GM19372 (cell line): ENCODE measurements around the gene PCNX3.
"Not testable (repeated sequence)": the region's sequence is repeated elsewhere in the genome, so short reads cannot be mapped to it uniquely, and the experiment has no call there.

Experiments used
- ATAC-seq: cut with Tn5 transposase; IDR thresholded peaks from one replicate; pipeline ENCODE4 v1.9.1; 2021; ENCODE audit warnings: mild to moderate bottlenecking, low read depth, moderate library complexity; ENCODE audit not compliant: unreplicated experiment

Gene PCNX3

GRCh38 chr11:65637032-65637557, 21.5 kb downstream of the PCNX3 start:
- ATAC-seq, result no peak

GRCh38 chr11:65637794-65638419, 22.3 kb downstream of the PCNX3 start, which contains the start of gene SIPA1:
SIPA1 (plus strand) TSS chr11:65638101; CDS start chr11:65640922, 2,821 bp downstream.
- ATAC-seq, result peak; percentile 33

GRCh38 chr11:65639228-65639597, 23.6 kb downstream of the PCNX3 start:
- not testable (repeated sequence) for ATAC-seq

GRCh38 chr11:65639623-65640482, 24.3 kb downstream of the PCNX3 start:
- no peak for ATAC-seq

GRCh38 chr11:65640483-65641296, 25.1 kb downstream of the PCNX3 start:
- ATAC-seq, result no peak

GRCh38 chr11:65641297-65642013, 25.9 kb downstream of the PCNX3 start:
- ATAC-seq, result no peak

- no peak for ATAC-seq
Observed at GRCh38 chr11:65642014-65642671, 26.6 kb downstream of the PCNX3 start.

GRCh38 chr11:65643971-65644370, 28.4 kb downstream of the PCNX3 start:
- ATAC-seq, result no peak

GRCh38 chr11:65644837-65645236, 29.3 kb downstream of the PCNX3 start:
- no peak for ATAC-seq

GRCh38 chr11:65645710-65646109, 30.1 kb downstream of the PCNX3 start:
- no peak for ATAC-seq

GRCh38 chr11:65646288-65646957, 30.8 kb downstream of the PCNX3 start:
- no peak for ATAC-seq

GRCh38 chr11:65646958-65647701, 31.6 kb downstream of the PCNX3 start:
- no peak for ATAC-seq

GRCh38 chr11:65648997-65649493, 33.5 kb downstream of the PCNX3 start:
- no peak for ATAC-seq

- no peak for ATAC-seq
Observed at GRCh38 chr11:65649656-65650546, 34.3 kb downstream of the PCNX3 start.

- ATAC-seq, result no peak
Observed at GRCh38 chr11:65650547-65651338, 35.2 kb downstream of the PCNX3 start.

GRCh38 chr11:65651339-65651588, 35.7 kb downstream of the PCNX3 start:
- ATAC-seq, result no peak
